OCI-LY7 (cell line): ENCODE measurements around the gene DDR1. TPM values are rescaled to one million over a fixed set of nuclear protein-coding genes. Genes with fewer than 3 reads are reported as not detected.

Source experiments
- BruUV-seq: library from RNA; stranded (reverse); fragments of 400-500 nt; replicated peaks from 2 replicates; lab custom pipeline; 2021; lab: Mats Ljungman, UMichigan
- CTCF ChIA-PET: fragments of 300-600 bp; sonication (Branson Sonifier 250); formaldehyde crosslinking; loops from one replicate; lab custom pipeline; 2022; ENCODE audit warnings: antibody characterized with exemption; ENCODE audit not compliant: unreplicated experiment; lab: Charles Lee
- POLR2A ChIA-PET: fragments of 300-600 bp; sonication (Branson Sonifier 250); formaldehyde crosslinking; loops from one replicate; lab custom pipeline; 2022; ENCODE audit warnings: antibody characterized with exemption; lab: Charles Lee
- DNase-seq: peaks from one replicate; pipeline ENCODE4 v3.0.0-alpha.2; 2015; ENCODE audit warnings: low spot score
- H2AFZ ChIP-seq: fragments of 200-600 bp; sonication (generic), shearing (Covaris generic); 2 replicates; pipeline ENCODE4 v1.6.1; 2014; ENCODE audit warnings: mild to moderate bottlenecking, antibody characterized with exemption, low read length, moderate library complexity
- H3K27ac ChIP-seq: fragments of 200-600 bp; sonication (generic); 2 replicates; pipeline ENCODE4 v1.5.1; 2014; ENCODE audit warnings: mixed run types, low read depth, mild to moderate bottlenecking, moderate library complexity, low read length, inconsistent platforms; ENCODE audit not compliant: poor library complexity, severe bottlenecking
- H3K36me3 ChIP-seq: fragments of 200-600 bp; sonication (generic); 2 replicates; pipeline ENCODE4 v1.6.1; 2014; ENCODE audit warnings: mild to moderate bottlenecking, antibody characterized with exemption, low read length, moderate library complexity, mixed read lengths; ENCODE audit not compliant: insufficient read depth
- H3K4me1 ChIP-seq: fragments of 200-600 bp; sonication (generic); 2 replicates; pipeline ENCODE4 v1.5.1; 2014; ENCODE audit warnings: mild to moderate bottlenecking, low read length; ENCODE audit not compliant: insufficient read depth, poor library complexity, severe bottlenecking
- H3K4me2 ChIP-seq: fragments of 200-600 bp; sonication (generic); 2 replicates; pipeline ENCODE4 v1.6.1; 2014; ENCODE audit warnings: mild to moderate bottlenecking, low read length
- H3K4me3 ChIP-seq: fragments of 200-600 bp; sonication (generic); 2 replicates; pipeline ENCODE4 v1.5.1; 2014; ENCODE audit warnings: mild to moderate bottlenecking, low read depth, low read length; ENCODE audit not compliant: poor library complexity, severe bottlenecking
- H3K79me2 ChIP-seq: fragments of 200-600 bp; sonication (generic); 2 replicates; pipeline ENCODE4 v1.6.1; 2016; ENCODE audit warnings: low read depth, mild to moderate bottlenecking, low read length, moderate library complexity, mixed read lengths; ENCODE audit not compliant: insufficient read depth
- H3K9me2 ChIP-seq: fragments of 200-600 bp; sonication (generic); 2 replicates; pipeline ENCODE4 v1.6.1; 2016; ENCODE audit warnings: mild to moderate bottlenecking, low read length, mixed read lengths; ENCODE audit not compliant: insufficient read depth
- H3K9me3 ChIP-seq: fragments of 200-600 bp; sonication (generic); 2 replicates; pipeline ENCODE4 v1.6.1; 2014; ENCODE audit warnings: mild to moderate bottlenecking, mixed run types, low read length, mixed read lengths
- H4K20me1 ChIP-seq: fragments of 200-600 bp; sonication (generic); 2 replicates; pipeline ENCODE4 v1.6.1; 2014; ENCODE audit warnings: mild to moderate bottlenecking, antibody characterized with exemption, low read length, moderate library complexity, mixed read lengths; ENCODE audit not compliant: insufficient read depth
- CTCF ChIP-seq: fragments of 200-600 bp; sonication (generic); conservative IDR thresholded peaks from 2 replicates; pipeline ENCODE4 v1.5.1; 2014; ENCODE audit warnings: mild to moderate bottlenecking, antibody characterized with exemption, low read length, moderate library complexity, mixed read lengths
- EZH2phosphoT487 ChIP-seq: fragments of 200-600 bp; sonication (generic); IDR thresholded peaks from 2 replicates; pipeline ENCODE4 v1.6.1; 2018; ENCODE audit warnings: low read depth, borderline replicate concordance, mild to moderate bottlenecking, mixed run types, antibody characterized with exemption, low read length, moderate library complexity, mixed read lengths
- intact Hi-C: fragments of 100-400 bp; cut with micrococcal nuclease; formaldehyde crosslinking; loops from one replicate; pipeline ENCODE4 v1.10.0; 2022; ENCODE audit not compliant: unreplicated experiment
- total RNA-seq, 2 experiments: library from RNA; depleted of rRNA in 1 of 2; stranded (reverse); fragments of >200 nt in 1 of 2; shearing (Covaris generic) in 1 of 2; gene quantifications; 2 replicates each; pipeline ENCODE4 v1.2.3, GENCODE V29; 2014 to 2022

Gene DDR1
- total RNA-seq, 2 experiments from 2014 or later = 14.0 to 30.3 TPM

GRCh38 chr6:30935018-30935417, 50.7 kb downstream of the DDR1 start:
- no peak overlapping the region for H3K27ac ChIP-seq

GRCh38 chr6:30937265-30937664, 52.9 kb downstream of the DDR1 start:
- ChIA-PET CTCF (no interaction called here), POLR2A (no interaction called here)
- Histone ChIP-seq H2AFZ (no peak overlapping the region), H4K20me1 (no peaks in the 10 kb centered on the region), H3K9me2 (no peaks in the 10 kb centered on the region), H3K79me2 (no peaks in the 10 kb centered on the region), H3K4me2 (no peak overlapping the region), H3K27ac (no peak overlapping the region), H3K36me3 (no peaks in the 10 kb centered on the region), H3K4me3 (no peak overlapping the region), H3K4me1 (no peaks in the 10 kb centered on the region), H3K9me3 (no peaks in the 10 kb centered on the region)
- DNase-seq = no peak
- BruUV-seq = no TSS peak
- intact Hi-C loops = no loop called here
- TF ChIP-seq EZH2phosphoT487 (no peak), CTCF (no peak)

More at GRCh38 chr6:30935018-30935417, 50.7 kb downstream of the DDR1 start:
- no peak overlapping the region for H2AFZ ChIP-seq
- ChIA-PET POLR2A (no interaction called here), CTCF (no interaction called here)
- no peak for DNase-seq
- no peaks in the 10 kb centered on the region for H3K9me3 ChIP-seq
- TF ChIP-seq CTCF (no peak), EZH2phosphoT487 (no peak)
- no peaks in the 10 kb centered on the region for H3K9me2 ChIP-seq
- H3K4me2 ChIP-seq = no peak overlapping the region
- intact Hi-C loops = no loop called here
- H4K20me1 ChIP-seq = no peaks in the 10 kb centered on the region
- no TSS peak for BruUV-seq
- no peaks in the 10 kb centered on the region for H3K36me3 ChIP-seq
- H3K4me1 ChIP-seq = no peaks in the 10 kb centered on the region
- no peak overlapping the region for H3K4me3 ChIP-seq
- no peaks in the 10 kb centered on the region for H3K79me2 ChIP-seq

GRCh38 chr6:30938730-30939129, 54.4 kb downstream of the DDR1 start:
- Histone ChIP-seq H3K9me2 (no peaks in the 10 kb centered on the region), H3K79me2 (no peaks in the 10 kb centered on the region), H3K4me3 (no peak overlapping the region), H3K27ac (no peak overlapping the region), H4K20me1 (no peaks in the 10 kb centered on the region), H3K36me3 (no peaks in the 10 kb centered on the region), H3K4me1 (no peaks in the 10 kb centered on the region), H3K9me3 (no peaks in the 10 kb centered on the region), H3K4me2 (no peak overlapping the region), H2AFZ (no peak overlapping the region)
- no peak for TF ChIP-seq CTCF
- TF ChIP-seq EZH2phosphoT487 = no peak
- DNase-seq = no peak
- POLR2A ChIA-PET = no interaction called here
- intact Hi-C loops = no loop called here
- BruUV-seq = no TSS peak
- CTCF ChIA-PET = no interaction called here
